CD14-positive monocyte (primary cell): ENCODE measurements around the gene MRPL10. TPM values are rescaled to one million over a fixed set of nuclear protein-coding genes. Genes with fewer than 3 reads are reported as not detected.
A peak's percentile ranks its signal among the peaks of the same experiment; 100 is the strongest.

ENCODE experiments used
- DNase-seq, 3 donors: peaks; one replicate each; pipeline ENCODE4 v3.0.0-alpha.2; 2011 to 2022
- H2AFZ ChIP-seq: 2 replicates; pipeline ENCODE4 v1.6.0; 2012; ENCODE audit warnings: mild to moderate bottlenecking, low read depth, low read length, inconsistent platforms; ENCODE audit not compliant: insufficient read depth, poor library complexity, severe bottlenecking
- H3K27ac ChIP-seq, 2 donors: 1 replicate in 1 of 2; 2 replicates in 1 of 2; pipeline ENCODE4 v1.5.1; 2012 to 2013; ENCODE audit warnings: low read length in 2 of 2, control low read depth in 1 of 2, inconsistent platforms in 1 of 2, low read depth in 1 of 2, mild to moderate bottlenecking in 1 of 2
- H3K27me3 ChIP-seq, 2 donors: one replicate each; pipeline versions ENCODE4 v1.6.0 to v1.6.1; 2011 to 2013; ENCODE audit warnings: low read length in 2 of 2; ENCODE audit not compliant: control insufficient read depth in 2 of 2, insufficient read depth in 2 of 2
- H3K36me3 ChIP-seq, 2 donors: replicated peaks in 1 of 2; 1 replicate in 1 of 2; 2 replicates in 1 of 2; pipeline versions ENCODE4 v1.5.1 to v1.6.1; 2012 to 2013; ENCODE audit warnings: low read length in 2 of 2, control low read depth in 1 of 2, inconsistent platforms in 1 of 2, mild to moderate bottlenecking in 1 of 2; ENCODE audit not compliant: insufficient read depth in 2 of 2, control insufficient read depth in 1 of 2
- H3K4me1 ChIP-seq, 2 donors: 1 replicate in 1 of 2; 2 replicates in 1 of 2; pipeline versions ENCODE4 v1.5.1 to v1.6.1; 2012 to 2013; ENCODE audit warnings: low read length in 2 of 2, control low read depth in 1 of 2, inconsistent platforms in 1 of 2, mild to moderate bottlenecking in 1 of 2, moderate library complexity in 1 of 2; ENCODE audit not compliant: insufficient read depth in 2 of 2, control insufficient read depth in 1 of 2
- H3K4me2 ChIP-seq: replicated peaks from 2 replicates; pipeline ENCODE3; 2012; ENCODE audit warnings: low read length, moderate library complexity, mild to moderate bottlenecking; ENCODE audit not compliant: poor library complexity, severe bottlenecking; ENCODE audit errors: extremely low read depth
- H3K4me3 ChIP-seq, 3 experiments: fragments of 200-600 bp in 1 of 3; sonication (generic) in 1 of 3; replicated peaks in 1 of 3; 1 replicate in 2 of 3; 2 replicates in 1 of 3; pipeline ENCODE4 v1.5.1; 2011 to 2013; ENCODE audit warnings: low read length in 3 of 3, mild to moderate bottlenecking in 3 of 3, control low read depth in 2 of 3, low read depth in 2 of 3, inconsistent platforms in 1 of 3, moderate library complexity in 1 of 3
- H3K79me2 ChIP-seq: 2 replicates; pipeline ENCODE4 v1.6.0; 2012; ENCODE audit warnings: mild to moderate bottlenecking, control low read depth, inconsistent platforms, low read length, moderate library complexity; ENCODE audit not compliant: insufficient read depth
- H3K9ac ChIP-seq: 2 replicates; pipeline ENCODE4 v1.6.0; 2017; ENCODE audit warnings: low read length, mild to moderate bottlenecking; ENCODE audit not compliant: insufficient read depth, poor library complexity, severe bottlenecking
- H3K9me3 ChIP-seq, 2 donors: replicated peaks in 1 of 2; 1 replicate in 1 of 2; 2 replicates in 1 of 2; pipeline versions ENCODE4 v1.5.1 to v1.6.1; 2012 to 2013; ENCODE audit warnings: low read length in 2 of 2, control low read depth in 1 of 2; ENCODE audit not compliant: control insufficient read depth in 1 of 2, insufficient read depth in 1 of 2
- H4K20me1 ChIP-seq: 2 replicates; pipeline ENCODE4 v1.6.0; 2012; ENCODE audit warnings: mild to moderate bottlenecking, low read length, control low read depth, moderate library complexity; ENCODE audit not compliant: insufficient read depth
- H3K27ac Mint-ChIP-seq, 7 donors: one replicate each; pipeline ENCODE4 v1.8.0; 2020; ENCODE audit warnings: mild to moderate bottlenecking in 7 of 7, mixed read lengths in 7 of 7, moderate library complexity in 6 of 7, inconsistent platforms in 2 of 7
- H3K27me3 Mint-ChIP-seq, 3 donors: one replicate each; pipeline ENCODE4 v1.8.0; 2021 to 2022; ENCODE audit warnings: low read depth in 3 of 3, mild to moderate bottlenecking in 3 of 3, mixed read lengths in 3 of 3, moderate library complexity in 3 of 3, inconsistent platforms in 1 of 3
- H3K36me3 Mint-ChIP-seq, 2 donors: one replicate each; pipeline ENCODE4 v1.8.0; 2020; ENCODE audit warnings: mixed read lengths in 2 of 2, inconsistent platforms in 1 of 2, mild to moderate bottlenecking in 1 of 2
- H3K4me1 Mint-ChIP-seq: one replicate; pipeline ENCODE4 v1.8.0; 2020; ENCODE audit warnings: mild to moderate bottlenecking, mixed read lengths
- H3K4me3 Mint-ChIP-seq, 2 donors: one replicate each; pipeline ENCODE4 v1.8.0; 2020; ENCODE audit warnings: mild to moderate bottlenecking in 2 of 2, mixed read lengths in 2 of 2, moderate library complexity in 1 of 2
- H3K9me3 Mint-ChIP-seq, 7 donors: one replicate each; pipeline ENCODE4 v1.8.0; 2020 to 2022; ENCODE audit warnings: mixed read lengths in 7 of 7, mild to moderate bottlenecking in 6 of 7, moderate library complexity in 6 of 7, inconsistent platforms in 2 of 7
- WGBS: methylation state at CpG from one replicate; pipeline ENCODE4 v1.1.5; 2013; ENCODE audit warnings: missing lambda C conversion rate; ENCODE audit not compliant: insufficient coverage; 5-methylcytosine and 5-hydroxymethylcytosine counted together
- intact Hi-C, 2 donors: fragments of 100-400 bp; cut with micrococcal nuclease; formaldehyde crosslinking; loops; one replicate each; pipeline versions ENCODE4 v1.15.0 to v1.15.1; 2023
- polyA plus RNA-seq, 3 donors: library from polyadenylated mRNA; depleted of rRNA in 1 of 3; unstranded in 2 of 3; stranded (reverse) in 1 of 3; fragments of 300-500 nt in 2 of 3; fragments of >200 nt in 1 of 3; fragmentation: Illumina TruSeq in 2 of 3; gene quantifications; 1 replicate in 2 of 3; 2 replicates in 1 of 3; pipeline ENCODE4 v1.2.3, GENCODE V29; 2012 to 2021
- TF ChIP-seq, protein P1 (sequence below): fragments of 200-600 bp; IDR thresholded peaks from one replicate; pipeline ENCODE4 v1.8.0; 2022; ENCODE audit warnings: antibody characterized with exemption, mild to moderate bottlenecking

The MRPL10 gene
- polyA plus RNA-seq, 3 donors, result 28.5 to 32.7 (median 32.6) TPM

- H3K27ac ChIP-seq, result no peak overlapping the region
- H2AFZ ChIP-seq, result no peak overlapping the region
- H3K27me3 ChIP-seq, result no peaks in the 10 kb centered on the region
- Mint-ChIP-seq H3K9me3 (no peaks in the 10 kb centered on the region), H3K36me3 (peaks cover 83 to 86% of the 10 kb centered on the region in 2 donors), H3K27me3 (peaks cover 0 to 2% (median 0%) of the 10 kb centered on the region in 3 donors), H3K4me3 (no peak overlapping the region), H3K4me1 (no peaks in the 10 kb centered on the region), H3K27ac (peak overlapping the region in 2 of 7 donors; percentile 12 to 27)
- no peak overlapping the region for H3K4me3 ChIP-seq
- no peaks in the 10 kb centered on the region for H3K79me2 ChIP-seq
- TF ChIP-seq, protein P1, sequence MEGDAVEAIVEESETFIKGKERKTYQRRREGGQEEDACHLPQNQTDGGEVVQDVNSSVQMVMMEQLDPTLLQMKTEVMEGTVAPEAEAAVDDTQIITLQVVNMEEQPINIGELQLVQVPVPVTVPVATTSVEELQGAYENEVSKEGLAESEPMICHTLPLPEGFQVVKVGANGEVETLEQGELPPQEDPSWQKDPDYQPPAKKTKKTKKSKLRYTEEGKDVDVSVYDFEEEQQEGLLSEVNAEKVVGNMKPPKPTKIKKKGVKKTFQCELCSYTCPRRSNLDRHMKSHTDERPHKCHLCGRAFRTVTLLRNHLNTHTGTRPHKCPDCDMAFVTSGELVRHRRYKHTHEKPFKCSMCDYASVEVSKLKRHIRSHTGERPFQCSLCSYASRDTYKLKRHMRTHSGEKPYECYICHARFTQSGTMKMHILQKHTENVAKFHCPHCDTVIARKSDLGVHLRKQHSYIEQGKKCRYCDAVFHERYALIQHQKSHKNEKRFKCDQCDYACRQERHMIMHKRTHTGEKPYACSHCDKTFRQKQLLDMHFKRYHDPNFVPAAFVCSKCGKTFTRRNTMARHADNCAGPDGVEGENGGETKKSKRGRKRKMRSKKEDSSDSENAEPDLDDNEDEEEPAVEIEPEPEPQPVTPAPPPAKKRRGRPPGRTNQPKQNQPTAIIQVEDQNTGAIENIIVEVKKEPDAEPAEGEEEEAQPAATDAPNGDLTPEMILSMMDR, result no peak
- H3K4me1 ChIP-seq, result no peaks in the 10 kb centered on the region
- no peak for DNase-seq
- H3K4me2 ChIP-seq, result no peak overlapping the region
- H3K9ac ChIP-seq, result no peak overlapping the region
- no peaks in the 10 kb centered on the region for H3K9me3 ChIP-seq
- intact Hi-C loops, result no loop called here
- 87% methylated on average over 18 of the region's 18 CpGs for WGBS
- H3K36me3 ChIP-seq, result peaks cover 85 to 97% of the 10 kb centered on the region in 2 donors
- H4K20me1 ChIP-seq, result no peaks in the 10 kb centered on the region
Observed at GRCh38 chr17:47812146-47812920, 19.0 kb downstream of the MRPL10 start.

DNA sequence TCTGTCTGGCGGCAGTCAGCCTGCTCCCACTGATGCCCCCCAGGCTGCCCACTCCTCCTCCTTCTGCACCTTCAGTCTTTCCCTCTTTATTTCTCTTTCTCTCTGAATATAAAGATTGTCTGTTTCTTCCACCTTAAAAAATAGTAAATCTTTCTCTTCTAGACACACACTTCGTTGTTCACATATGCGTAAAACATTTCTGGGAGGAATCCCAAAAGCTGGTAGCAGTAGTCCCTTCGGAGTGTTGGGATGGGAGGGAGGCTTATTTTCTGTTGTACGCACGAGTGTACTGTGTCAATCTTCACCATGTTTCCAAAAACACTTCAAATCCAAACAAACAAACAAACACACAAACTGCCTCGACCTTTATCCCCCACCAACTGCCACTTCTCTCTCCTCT is 19.6 kb downstream of the MRPL10 start:
- Histone ChIP-seq H3K9me3 (no peaks in the 10 kb centered on the region), H2AFZ (no peak overlapping the region), H3K36me3 (peaks cover 83 to 97% of the 10 kb centered on the region in 2 donors), H3K4me3 (no peak overlapping the region), H3K27ac (no peak overlapping the region), H3K4me1 (no peaks in the 10 kb centered on the region), H3K4me2 (no peak overlapping the region), H4K20me1 (no peaks in the 10 kb centered on the region), H3K79me2 (no peaks in the 10 kb centered on the region), H3K9ac (no peak overlapping the region), H3K27me3 (no peaks in the 10 kb centered on the region)
- Mint-ChIP-seq H3K27me3 (peaks cover 0 to 2% (median 0%) of the 10 kb centered on the region in 3 donors), H3K9me3 (no peaks in the 10 kb centered on the region), H3K36me3 (peaks cover 84 to 86% of the 10 kb centered on the region in 2 donors), H3K27ac (no peak overlapping the region), H3K4me3 (no peak overlapping the region), H3K4me1 (no peaks in the 10 kb centered on the region)
- no peak for DNase-seq
- WGBS, result 36% methylated on average over 2 of the region's 7 CpGs
- intact Hi-C loops, result no loop called here
- TF ChIP-seq, protein P1, result no peak
